ENCODE results near the gene IPMK. TPM values are rescaled to one million over a fixed set of nuclear protein-coding genes. Genes with fewer than 3 reads are reported as not detected.

IPMK gene
- total RNA-seq, 1 experiment from 2014 or later = 7.2 TPM

DNA sequence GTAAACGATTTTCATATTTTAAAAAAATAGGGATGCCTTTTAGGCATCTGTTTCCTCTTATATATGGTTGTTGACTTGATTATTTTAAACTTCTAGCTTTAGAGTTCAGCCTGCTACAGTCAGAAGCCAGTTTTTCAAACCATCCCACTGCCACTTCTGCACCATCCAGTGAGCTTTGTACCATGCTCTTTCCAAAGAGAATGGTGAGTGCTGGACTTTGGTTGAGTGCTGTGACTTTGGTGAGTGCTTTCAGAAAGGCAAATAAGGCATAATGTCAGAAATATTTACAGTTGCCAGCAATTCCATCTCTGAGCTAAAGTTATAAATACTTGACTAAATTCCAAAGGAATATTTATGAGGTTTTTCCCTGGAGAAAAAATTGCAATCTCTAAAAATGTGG, 117.4 kb downstream of the IPMK start:
- H3K4me1 Mint-ChIP-seq = peaks cover 15 to 17% of the 10 kb centered on the region in 2 experiments
- no peak overlapping the region for H4K91ac ChIP-seq (ENCODE audit: insufficient read length, low read depth, low read length)
- H3K23ac ChIP-seq (ENCODE audit: insufficient read length, low read depth, low read length) = no peak overlapping the region
- H2BK15ac ChIP-seq (ENCODE audit: low read depth, low read length) = no peak overlapping the region
- no peaks in the 10 kb centered on the region for H4K20me1 ChIP-seq (ENCODE audit: control insufficient read depth, insufficient read depth, insufficient read length)
- no CpG with 5 or more reads among the region's 1 CpG for WGBS (ENCODE audit: extremely low coverage, insufficient read length, low lambda C conversion rate)
- no peaks in the 10 kb centered on the region for H3K9me3 ChIP-seq (ENCODE audit: control insufficient read depth, low read depth, low read length)
- no peak overlapping the region for H2BK120ac ChIP-seq (ENCODE audit: low read depth, low read length, poor library complexity, severe bottlenecking)
- no peaks in the 10 kb centered on the region for H3K27me3 ChIP-seq (ENCODE audit: insufficient read depth, low read length)
- H3K36me3 Mint-ChIP-seq (ENCODE audit: insufficient read depth in 1 of 3, low read depth in 3 of 3) = no peaks in the 10 kb centered on the region
- no peaks in the 10 kb centered on the region for H3K79me1 ChIP-seq (ENCODE audit: insufficient read depth, low read depth, low read length, poor library complexity, severe bottlenecking)
- H4K8ac ChIP-seq (replicated peaks; ENCODE audit: insufficient read length, low read depth, low read length) = no peak overlapping the region
- no peaks in the 10 kb centered on the region for H3K4me1 ChIP-seq (ENCODE audit: insufficient read depth, low read length)
- no peaks in the 10 kb centered on the region for H3K79me2 ChIP-seq (ENCODE audit: insufficient read depth, low read length)
- no peak overlapping the region for H2BK5ac ChIP-seq (ENCODE audit: insufficient read length, low read length)
- no peak overlapping the region for H3K4me3 Mint-ChIP-seq
- H3K27ac ChIP-seq (ENCODE audit: insufficient read length, low read depth, low read length) = no peak overlapping the region
- H3K23me2 ChIP-seq (ENCODE audit: insufficient read length, low read depth, low read length, poor library complexity, severe bottlenecking) = no peaks in the 10 kb centered on the region
- DNase-seq = no peak
- no peak overlapping the region for H3K9ac ChIP-seq (ENCODE audit: extremely low read depth, insufficient read length, low read length)
- H3K14ac ChIP-seq (ENCODE audit: insufficient read depth, low read length) = no peak overlapping the region
- no peak overlapping the region for H2AFZ ChIP-seq (ENCODE audit: low read length)
- no peak overlapping the region for H2BK12ac ChIP-seq (ENCODE audit: insufficient read length, low read depth, low read length)
- no peak overlapping the region for H2AK5ac ChIP-seq (ENCODE audit: insufficient read length, low read length)
- H3K4me2 ChIP-seq (ENCODE audit: insufficient read depth, insufficient read length, low read length) = no peak overlapping the region
- TF ChIP-seq, protein P1, sequence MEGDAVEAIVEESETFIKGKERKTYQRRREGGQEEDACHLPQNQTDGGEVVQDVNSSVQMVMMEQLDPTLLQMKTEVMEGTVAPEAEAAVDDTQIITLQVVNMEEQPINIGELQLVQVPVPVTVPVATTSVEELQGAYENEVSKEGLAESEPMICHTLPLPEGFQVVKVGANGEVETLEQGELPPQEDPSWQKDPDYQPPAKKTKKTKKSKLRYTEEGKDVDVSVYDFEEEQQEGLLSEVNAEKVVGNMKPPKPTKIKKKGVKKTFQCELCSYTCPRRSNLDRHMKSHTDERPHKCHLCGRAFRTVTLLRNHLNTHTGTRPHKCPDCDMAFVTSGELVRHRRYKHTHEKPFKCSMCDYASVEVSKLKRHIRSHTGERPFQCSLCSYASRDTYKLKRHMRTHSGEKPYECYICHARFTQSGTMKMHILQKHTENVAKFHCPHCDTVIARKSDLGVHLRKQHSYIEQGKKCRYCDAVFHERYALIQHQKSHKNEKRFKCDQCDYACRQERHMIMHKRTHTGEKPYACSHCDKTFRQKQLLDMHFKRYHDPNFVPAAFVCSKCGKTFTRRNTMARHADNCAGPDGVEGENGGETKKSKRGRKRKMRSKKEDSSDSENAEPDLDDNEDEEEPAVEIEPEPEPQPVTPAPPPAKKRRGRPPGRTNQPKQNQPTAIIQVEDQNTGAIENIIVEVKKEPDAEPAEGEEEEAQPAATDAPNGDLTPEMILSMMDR (conservative IDR thresholded peaks at IDR 0.05) = no peak
- no peaks in the 10 kb centered on the region for H3K27me3 Mint-ChIP-seq (ENCODE audit: low read depth)
- H3K9me3 Mint-ChIP-seq = no peaks in the 10 kb centered on the region
- no peak overlapping the region for H4K5ac ChIP-seq (ENCODE audit: insufficient read length, low read depth, low read length)
- no peak overlapping the region for H3K4ac ChIP-seq (ENCODE audit: low read depth, low read length)
- no peak overlapping the region for H3K56ac ChIP-seq (ENCODE audit: insufficient read length, low read depth, low read length)
- no peak overlapping the region for H3K18ac ChIP-seq (ENCODE audit: insufficient read length, low read depth, low read length)
- no peak overlapping the region for H3T11ph ChIP-seq (ENCODE audit: low read length)
- no peak overlapping the region for H2BK20ac ChIP-seq (ENCODE audit: low read depth, low read length, poor library complexity, severe bottlenecking)
- H3K27ac Mint-ChIP-seq = no peak overlapping the region
